Neural progenitor cell (in vitro differentiated cells): Measurements from ENCODE around the gene ELFN1. TPM values are rescaled to one million over a fixed set of nuclear protein-coding genes. Genes with fewer than 3 reads are reported as not detected.
A peak's percentile ranks its signal among the peaks of the same experiment; 100 is the strongest.

Experiments used
- DNase-seq: peaks from one replicate; pipeline ENCODE4 v3.0.0-alpha.2; 2016; ENCODE audit warnings: low spot score
- H2AFZ ChIP-seq: fragments of 200-600 bp; sonication (generic); replicated peaks from 2 replicates; pipeline ENCODE4 v1.6.1; 2016; ENCODE audit warnings: antibody characterized with exemption
- H3F3A ChIP-seq: fragments of 200-600 bp; sonication (generic); 2 replicates; pipeline ENCODE4 v1.6.1; 2016; ENCODE audit warnings: antibody characterized with exemption, low read depth
- H3K27ac ChIP-seq: fragments of 200-600 bp; sonication (generic); 2 replicates; pipeline ENCODE4 v1.5.1; 2016; ENCODE audit warnings: mild to moderate bottlenecking
- H3K27me3 ChIP-seq: fragments of 200-600 bp; sonication (generic); 2 replicates; pipeline ENCODE4 v1.6.1; 2016; ENCODE audit warnings: mild to moderate bottlenecking, moderate library complexity
- H3K36me3 ChIP-seq: fragments of 200-600 bp; sonication (generic); 2 replicates; pipeline ENCODE4 v1.5.1; 2016
- H3K4me1 ChIP-seq: fragments of 200-600 bp; sonication (generic); 2 replicates; pipeline ENCODE4 v1.6.1; 2016; ENCODE audit warnings: mixed run types
- H3K4me2 ChIP-seq: fragments of 200-600 bp; sonication (generic); 2 replicates; pipeline ENCODE4 v1.6.1; 2016
- H3K4me3 ChIP-seq: fragments of 200-600 bp; sonication (generic); 2 replicates; pipeline ENCODE4 v1.5.1; 2016
- H3K79me2 ChIP-seq: fragments of 200-600 bp; sonication (generic); 2 replicates; pipeline ENCODE4 v1.6.1; 2016; ENCODE audit warnings: low read depth
- H3K9ac ChIP-seq: fragments of 200-600 bp; sonication (generic); 2 replicates; pipeline ENCODE4 v1.6.1; 2016
- H3K9me3 ChIP-seq: fragments of 200-600 bp; sonication (generic); 2 replicates; pipeline ENCODE4 v1.5.1; 2016; ENCODE audit warnings: low read depth
- H4K20me1 ChIP-seq: fragments of 200-600 bp; sonication (generic); 2 replicates; pipeline ENCODE4 v1.6.1; 2016; ENCODE audit warnings: low read depth
- H3K27ac Mint-ChIP-seq: 3 replicates; pipeline ENCODE4 v1.8.0; 2021; ENCODE audit warnings: mixed read lengths
- H3K27me3 Mint-ChIP-seq: 2 replicates; pipeline ENCODE4 v1.8.0; 2022; ENCODE audit warnings: low read depth, mild to moderate bottlenecking, inconsistent platforms, moderate library complexity, mixed read lengths; ENCODE audit not compliant: insufficient read depth
- H3K36me3 Mint-ChIP-seq: 3 replicates; pipeline ENCODE4 v1.8.0; 2021; ENCODE audit warnings: mixed read lengths
- H3K4me1 Mint-ChIP-seq: 3 replicates; pipeline ENCODE4 v1.8.0; 2021; ENCODE audit warnings: mixed read lengths
- H3K4me3 Mint-ChIP-seq: 3 replicates; pipeline ENCODE4 v1.8.0; 2021; ENCODE audit warnings: mild to moderate bottlenecking, moderate library complexity, mixed read lengths
- H3K9me3 Mint-ChIP-seq: 3 replicates; pipeline ENCODE4 v1.8.0; 2020; ENCODE audit warnings: mixed read lengths
- CTCF ChIP-seq: fragments of 200-600 bp; sonication (generic); IDR thresholded peaks from 2 replicates; pipeline ENCODE4 v1.5.1; 2017; ENCODE audit warnings: antibody characterized with exemption, mild to moderate bottlenecking
- EZH2 ChIP-seq: fragments of 200-600 bp; sonication (generic); IDR thresholded peaks from 2 replicates; pipeline ENCODE4 v1.6.1; 2017; ENCODE audit warnings: antibody characterized with exemption, mild to moderate bottlenecking, moderate library complexity
- EZH2phosphoT487 ChIP-seq: fragments of 200-600 bp; sonication (generic); IDR thresholded peaks from 2 replicates; pipeline ENCODE4 v1.6.1; 2017; ENCODE audit warnings: antibody characterized with exemption
- total RNA-seq: library from RNA; depleted of rRNA; stranded (reverse); fragments of >200 nt; gene quantifications from 2 replicates; pipeline ENCODE4 v1.2.3, GENCODE V29; 2015; ENCODE audit warnings: low replicate concordance

The ELFN1 gene
- total RNA-seq, 1 donor from 2014 or later: 2.2 TPM

- Histone ChIP-seq H3K9ac (no peak overlapping the region), H2AFZ (no peak overlapping the region), H3K4me2 (no peak overlapping the region), H3K4me3 (no peak overlapping the region), H3K36me3 (no peaks in the 10 kb centered on the region), H3K4me1 (peaks cover 5% of the 10 kb centered on the region), H3K27me3 (peaks cover 8% of the 10 kb centered on the region), H3F3A (peaks cover 16% of the 10 kb centered on the region), H3K9me3 (no peaks in the 10 kb centered on the region), H3K27ac (no peak overlapping the region), H4K20me1 (peaks cover 21% of the 10 kb centered on the region), H3K79me2 (no peaks in the 10 kb centered on the region)
- Mint-ChIP-seq H3K9me3 (peaks cover 16% of the 10 kb centered on the region), H3K36me3 (peaks cover 20% of the 10 kb centered on the region), H3K4me3 (no peak overlapping the region), H3K4me1 (peaks cover 9% of the 10 kb centered on the region), H3K27me3 (no peaks in the 10 kb centered on the region), H3K27ac (no peak overlapping the region)
- peak; percentile 67 for DNase-seq
- TF ChIP-seq EZH2phosphoT487: no peak
- TF ChIP-seq CTCF: no peak
- TF ChIP-seq EZH2: no peak
Measured at GRCh38 chr7:1703441-1703840, 33.4 kb downstream of the ELFN1 start.

GRCh38 chr7:1703871-1704810 lies 34.1 kb downstream of the ELFN1 start:
- peaks cover 9% of the 10 kb centered on the region for H3K4me1 Mint-ChIP-seq
- Histone ChIP-seq H3K9me3 (no peaks in the 10 kb centered on the region), H3K79me2 (no peaks in the 10 kb centered on the region), H4K20me1 (peaks cover 21% of the 10 kb centered on the region), H3K36me3 (no peaks in the 10 kb centered on the region), H3K27ac (no peak overlapping the region), H2AFZ (no peak overlapping the region), H3K9ac (no peak overlapping the region), H3K27me3 (peaks cover 8% of the 10 kb centered on the region), H3F3A (peaks cover 16% of the 10 kb centered on the region), H3K4me1 (peaks cover 5% of the 10 kb centered on the region), H3K4me3 (no peak overlapping the region), H3K4me2 (no peak overlapping the region)
- no peak overlapping the region for H3K27ac Mint-ChIP-seq
- H3K4me3 Mint-ChIP-seq: no peak overlapping the region
- DNase-seq: no peak
- TF ChIP-seq EZH2phosphoT487 (no peak), EZH2 (no peak), CTCF (no peak)
- peaks cover 24% of the 10 kb centered on the region for H3K36me3 Mint-ChIP-seq
- no peaks in the 10 kb centered on the region for H3K27me3 Mint-ChIP-seq
- peaks cover 17% of the 10 kb centered on the region for H3K9me3 Mint-ChIP-seq

- no peak overlapping the region for H3K27ac ChIP-seq
- no peak for DNase-seq
- H3K27me3 ChIP-seq: peaks cover 8% of the 10 kb centered on the region
- TF ChIP-seq CTCF: no peak
- peaks cover 6% of the 10 kb centered on the region for H3K9me3 ChIP-seq
- no peak overlapping the region for H3K9ac ChIP-seq
- H3K79me2 ChIP-seq: no peaks in the 10 kb centered on the region
- H3K4me1 ChIP-seq: peaks cover 5% of the 10 kb centered on the region
- peaks cover 21% of the 10 kb centered on the region for H4K20me1 ChIP-seq
- no peak overlapping the region for H2AFZ ChIP-seq
- peaks cover 16% of the 10 kb centered on the region for H3F3A ChIP-seq
- Mint-ChIP-seq H3K4me1 (peaks cover 9% of the 10 kb centered on the region), H3K36me3 (peaks cover 31% of the 10 kb centered on the region), H3K4me3 (no peak overlapping the region), H3K27me3 (no peaks in the 10 kb centered on the region), H3K27ac (no peak overlapping the region), H3K9me3 (peaks cover 27% of the 10 kb centered on the region)
- H3K4me2 ChIP-seq: no peak overlapping the region
- no peaks in the 10 kb centered on the region for H3K36me3 ChIP-seq
- no peak overlapping the region for H3K4me3 ChIP-seq
Measured at GRCh38 chr7:1704811-1705738, 35.0 kb downstream of the ELFN1 start.
